NCI-H446 (cell line): ENCODE data around the gene KIF26B.

Source experiments
- DNase-seq, 2 experiments: peaks; one replicate each; lab custom pipeline; 2025; lab: John Stamatoyannopoulos, UW

Gene KIF26B

DNA sequence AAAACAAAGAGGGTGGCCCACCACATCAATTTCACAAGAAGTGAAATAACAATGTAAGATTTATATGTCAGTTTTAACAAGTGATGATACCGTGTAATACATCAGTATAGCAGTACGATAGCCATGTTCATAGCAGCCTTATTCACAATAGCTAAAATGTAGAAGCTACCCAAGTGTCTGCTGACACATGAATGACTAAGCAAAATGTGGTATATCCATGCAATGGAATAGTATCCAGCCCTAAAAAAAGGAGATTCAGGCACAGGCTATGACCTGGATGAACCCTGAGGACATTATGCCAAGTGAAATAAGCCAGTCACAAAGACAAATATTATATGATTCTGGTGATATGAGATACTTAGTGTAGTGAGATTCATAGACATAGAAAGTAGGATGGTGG is 18.0 kb downstream of the KIF26B start:
- DNase-seq: no peak

- DNase-seq: no peak
Observed at GRCh38 chr1:245173446-245174211, 18.8 kb downstream of the KIF26B start.

DNA sequence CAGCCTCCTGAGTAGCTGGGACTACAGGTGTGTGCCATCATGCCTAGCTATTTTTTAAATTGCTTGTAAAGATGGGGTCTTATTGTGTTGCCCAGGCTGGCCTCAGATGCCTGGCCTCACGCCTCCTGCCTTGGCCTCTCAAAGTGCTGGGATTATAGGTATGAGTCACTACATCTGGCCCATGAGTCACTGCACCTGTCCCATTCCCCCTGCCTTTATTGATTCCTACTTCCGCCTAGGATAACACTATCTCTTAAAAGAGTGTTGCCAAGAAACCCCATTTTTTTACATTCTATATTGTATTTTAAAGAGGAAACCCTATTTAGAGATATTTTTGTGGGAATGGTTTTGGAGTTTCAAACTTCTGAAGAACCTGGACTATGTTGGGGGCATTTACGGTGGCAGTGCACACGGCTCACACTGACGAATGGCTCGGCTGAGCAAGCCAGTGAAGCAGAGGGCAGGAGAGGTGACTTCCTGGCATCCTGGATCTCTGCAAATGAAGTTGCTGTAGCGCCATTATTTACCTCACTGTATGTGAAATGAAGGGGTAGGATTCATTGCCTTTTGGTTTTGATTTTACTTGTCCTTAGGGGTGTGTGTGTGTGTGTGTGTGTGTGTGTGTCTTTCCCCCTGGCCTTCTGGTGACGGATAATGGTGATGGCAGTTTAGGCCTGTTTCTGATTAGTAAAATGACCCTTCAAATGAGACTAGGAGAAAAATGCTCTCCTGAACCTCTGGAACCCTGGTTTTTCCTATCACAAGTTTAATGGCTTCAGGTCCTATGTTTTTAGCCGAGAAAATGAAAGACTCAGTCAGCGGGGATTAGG is 22.5 kb downstream of the KIF26B start:
- DNase-seq: no peak

GRCh38 chr1:245179706-245180105 is 24.9 kb downstream of the KIF26B start:
- no peak for DNase-seq

GRCh38 chr1:245180496-245181157 is 25.8 kb downstream of the KIF26B start:
- DNase-seq: no peak

DNA sequence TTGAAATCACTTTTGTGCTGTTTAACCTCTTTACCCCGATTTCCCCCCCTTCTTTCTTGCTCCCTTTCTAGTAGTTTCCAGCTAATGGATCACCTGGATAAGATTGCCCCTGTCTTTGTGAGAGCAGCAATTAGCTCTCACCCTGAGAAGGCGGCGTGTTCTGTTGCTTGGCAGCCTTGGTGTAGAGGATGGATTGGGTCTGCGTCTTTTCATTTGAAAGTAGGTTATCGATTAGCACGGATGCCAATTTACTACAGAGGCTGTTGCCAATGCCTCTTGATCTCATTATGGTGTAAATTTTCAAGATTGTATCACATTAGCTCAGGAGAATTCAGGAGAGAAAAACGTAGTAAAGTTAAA is 26.4 kb downstream of the KIF26B start:
- DNase-seq: no peak

GRCh38 chr1:245182028-245182427 is 27.2 kb downstream of the KIF26B start:
- DNase-seq: no peak

GRCh38 chr1:245183429-245183828 is 28.6 kb downstream of the KIF26B start:
- DNase-seq: no peak

DNA sequence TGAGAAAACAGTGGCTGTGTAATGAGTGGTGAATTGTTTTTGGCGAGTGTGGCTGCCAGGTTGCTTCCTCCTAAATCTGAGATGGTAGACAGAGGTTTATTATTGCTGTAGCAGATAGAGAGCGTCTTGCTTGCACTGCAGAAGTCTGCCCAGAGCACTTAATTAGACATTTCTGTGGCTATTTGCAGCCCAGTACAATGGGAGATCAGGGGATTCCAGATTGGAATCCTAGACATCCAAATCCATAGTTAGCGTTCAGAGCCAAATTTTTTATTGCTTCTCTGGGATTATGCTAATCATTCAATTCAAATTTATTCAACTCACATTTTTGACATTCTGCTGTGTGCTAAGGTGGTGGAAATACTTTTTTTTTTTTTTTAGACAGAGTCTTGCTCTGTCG is 30.0 kb downstream of the KIF26B start:
- DNase-seq: no peak

DNA sequence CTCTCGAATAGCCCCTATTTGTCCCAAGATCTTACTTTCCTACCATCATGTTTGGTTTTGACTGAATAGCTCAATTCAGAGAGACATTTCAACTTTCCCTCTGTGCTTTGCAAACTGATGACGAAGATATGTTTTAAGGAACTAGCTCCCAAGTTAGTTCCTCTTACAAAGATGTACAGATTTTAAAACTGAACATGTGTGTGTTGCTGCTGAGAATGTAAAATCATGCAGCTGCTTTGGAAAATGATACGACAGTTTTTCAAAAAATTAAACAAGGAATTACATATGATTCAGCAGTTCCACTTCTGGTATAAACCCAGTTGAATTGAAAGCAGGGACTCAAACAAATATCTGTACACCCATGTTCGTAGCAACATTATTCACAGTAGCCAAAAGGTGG is 33.6 kb downstream of the KIF26B start:
- no peak for DNase-seq

DNA sequence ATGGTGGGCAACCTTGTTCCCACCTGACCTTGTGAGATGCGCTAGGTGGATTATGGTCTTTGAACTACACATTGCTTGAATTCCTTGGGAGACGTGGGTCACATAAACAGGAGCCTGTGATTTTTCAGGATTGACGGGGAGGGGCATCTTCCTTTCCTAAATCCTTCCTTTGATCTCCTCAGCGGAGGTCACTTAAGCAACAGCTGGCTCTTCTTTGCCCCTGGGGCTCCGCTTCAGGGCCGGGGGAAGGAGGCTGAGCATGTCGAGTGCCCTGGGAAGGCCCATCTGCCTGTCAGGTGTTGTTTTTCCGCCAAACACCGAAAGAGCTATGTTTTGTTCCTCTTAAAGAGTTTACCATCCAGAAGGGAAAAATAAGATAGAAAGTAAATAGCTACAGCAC is 40.6 kb downstream of the KIF26B start:
- no peak for DNase-seq

DNA sequence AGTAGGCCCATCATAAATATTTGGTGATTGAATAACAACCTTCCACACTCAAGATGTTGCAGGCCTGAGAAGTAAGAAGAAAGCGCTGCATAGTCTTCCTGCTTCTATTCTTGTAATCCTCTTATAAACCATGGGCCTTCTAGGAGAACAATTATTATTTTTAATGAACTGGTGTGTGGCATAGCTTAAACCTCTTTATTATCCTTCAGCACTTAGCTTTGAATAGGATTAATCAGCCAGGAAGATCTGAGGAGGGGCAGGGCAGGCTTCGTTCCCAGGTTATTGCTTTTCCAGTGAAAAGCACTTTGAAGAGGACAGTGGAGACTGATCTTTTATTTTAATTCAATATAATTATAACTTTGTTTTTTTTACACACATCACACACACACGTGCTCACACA is 42.3 kb downstream of the KIF26B start:
- no peak for DNase-seq

GRCh38 chr1:245197911-245198379 is 43.2 kb downstream of the KIF26B start:
- no peak for DNase-seq

DNA sequence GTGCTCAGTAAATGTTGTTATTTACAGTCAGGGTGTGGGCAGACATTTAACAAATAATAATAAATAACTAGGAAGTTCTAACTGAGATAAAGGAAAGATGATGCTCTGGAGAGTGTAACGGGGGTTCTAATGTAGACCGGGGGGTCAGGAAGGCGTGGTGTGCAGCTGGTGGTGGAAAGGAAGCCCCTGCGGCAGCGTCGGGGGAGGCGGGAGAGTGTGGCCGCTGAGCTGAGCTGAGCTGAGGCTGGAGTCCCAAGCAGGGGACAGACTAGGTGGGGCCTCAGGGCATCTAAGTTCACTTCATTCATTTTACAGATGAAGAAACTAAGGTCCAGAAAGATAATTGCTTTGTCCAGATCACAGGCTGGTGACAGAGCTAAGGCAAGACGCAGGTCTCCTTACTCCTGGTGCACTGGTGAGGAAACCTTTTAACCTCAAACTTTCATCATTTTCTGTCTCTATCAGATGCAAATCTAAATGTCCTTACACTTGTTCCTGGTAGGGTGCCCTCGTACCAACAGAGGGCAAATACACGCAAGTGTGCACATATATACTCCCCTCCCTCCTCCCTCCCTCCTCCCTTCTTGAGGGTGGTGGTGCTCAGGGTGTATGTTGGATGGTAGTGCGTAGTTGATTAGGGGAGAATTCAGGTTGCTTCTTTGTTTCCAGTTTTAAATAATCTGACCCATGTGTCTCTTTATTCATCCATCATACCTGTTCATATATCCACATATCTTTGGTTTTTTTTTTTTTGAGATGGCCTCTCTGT is 44.1 kb downstream of the KIF26B start:
- DNase-seq: no peak

DNA sequence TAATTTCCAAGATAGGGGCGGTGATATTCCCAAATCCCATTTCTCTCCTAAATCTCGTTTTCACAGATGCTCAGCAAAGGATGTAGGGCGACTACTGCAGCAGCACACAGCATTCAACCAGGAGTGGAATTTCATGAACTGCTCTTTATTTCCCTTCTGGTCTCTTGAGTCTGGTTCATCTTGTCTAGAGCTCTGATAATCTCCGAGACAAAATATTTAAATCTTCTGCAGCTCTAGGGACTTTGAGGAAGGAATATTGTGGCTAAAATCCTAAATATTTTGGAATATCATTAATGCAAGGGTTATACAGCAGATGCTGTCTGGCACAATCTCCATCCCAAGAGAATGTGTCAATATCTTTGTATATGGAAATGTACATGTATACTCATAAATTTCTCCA is 45.4 kb downstream of the KIF26B start:
- DNase-seq: no peak

DNA sequence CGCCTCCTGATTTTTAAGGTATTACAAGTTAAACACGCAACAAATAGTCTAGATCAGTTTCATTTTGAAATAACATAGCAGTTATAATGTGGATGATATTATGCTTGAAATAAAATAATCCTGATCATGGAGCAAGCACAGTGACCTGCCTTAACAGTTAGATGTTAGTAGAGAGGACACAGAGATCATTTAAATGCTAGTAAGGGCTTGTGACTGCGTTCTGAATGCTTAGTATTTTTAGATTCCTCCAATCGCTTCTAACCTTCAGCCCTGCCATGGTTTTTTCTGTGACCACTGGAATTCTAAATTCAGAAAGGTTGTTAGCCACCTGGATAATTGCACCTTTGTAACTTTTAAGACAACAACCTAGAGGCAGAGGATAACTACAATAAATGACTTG is 46.4 kb downstream of the KIF26B start:
- DNase-seq: no peak

DNA sequence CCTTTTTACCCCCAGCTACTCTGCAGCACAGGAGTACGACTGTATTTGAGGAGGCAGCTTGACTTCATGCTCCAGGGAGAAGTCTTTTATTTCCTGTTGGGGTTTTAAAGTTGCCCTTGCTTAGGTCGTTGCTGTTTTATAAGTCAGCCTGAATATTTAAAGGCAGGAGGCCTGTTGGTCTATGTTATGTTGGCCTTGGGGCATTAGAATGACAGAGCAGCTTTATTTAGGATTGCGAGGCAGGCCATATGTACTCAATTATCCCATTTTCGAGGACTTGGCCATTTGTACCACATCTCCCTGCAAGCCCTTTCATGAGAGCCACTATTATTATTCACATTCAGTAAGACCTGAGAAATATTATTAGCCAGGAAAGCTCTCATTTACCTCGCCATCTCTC is 47.0 kb downstream of the KIF26B start:
- DNase-seq: no peak

GRCh38 chr1:245205396-245205795 is 50.6 kb downstream of the KIF26B start:
- DNase-seq: no peak

- no peak for DNase-seq
Observed at GRCh38 chr1:245205864-245206263, 51.1 kb downstream of the KIF26B start.

GRCh38 chr1:245207056-245207638 is 52.4 kb downstream of the KIF26B start:
- DNase-seq: no peak

DNA sequence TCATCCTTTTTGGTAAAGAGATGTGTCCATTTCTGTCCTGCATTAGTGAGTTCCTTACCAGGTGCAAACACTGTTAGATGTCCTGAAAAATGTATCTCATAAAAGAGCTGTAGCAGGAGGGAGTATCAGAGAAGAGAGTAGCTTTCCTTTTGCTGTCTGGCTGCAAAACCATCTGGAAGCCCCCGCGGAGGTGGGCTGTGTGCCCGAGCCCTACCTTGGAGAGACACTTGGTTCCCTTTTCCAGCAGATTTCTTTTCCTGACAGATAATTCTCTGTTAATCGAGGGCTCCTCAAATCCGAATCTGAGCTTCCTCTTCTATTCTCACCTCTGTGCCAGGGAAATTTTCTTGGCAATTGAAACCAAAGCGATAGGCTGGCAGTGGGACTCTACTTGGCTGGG is 53.0 kb downstream of the KIF26B start:
- DNase-seq: no peak
